HepG2 (cell line): ENCODE results near the gene LINGO1. TPM values are rescaled to one million over a fixed set of nuclear protein-coding genes. Genes with fewer than 3 reads are reported as not detected.

Experiments
- ARID5B ChIP-seq: IDR thresholded peaks from 2 replicates; pipeline ENCODE4 v1.4.0; 2020; ENCODE audit warnings: mild to moderate bottlenecking, missing genetic modification reagents
- E2F2 ChIP-seq: sonication (generic); formaldehyde crosslinking; IDR thresholded peaks from 2 replicates; pipeline ENCODE4 v1.4.0; 2020; ENCODE audit warnings: missing genetic modification reagents, borderline replicate concordance
- KLF12 ChIP-seq: sonication (generic); formaldehyde crosslinking; IDR thresholded peaks from 2 replicates; pipeline ENCODE4 v1.4.0; 2020; ENCODE audit warnings: missing genetic modification reagents, borderline replicate concordance
- KMT2A ChIP-seq: sonication (generic); formaldehyde crosslinking; IDR thresholded peaks from 2 replicates; pipeline ENCODE4 v1.4.0; 2020; ENCODE audit warnings: missing genetic modification reagents
- MAF1 ChIP-seq: sonication (generic); formaldehyde crosslinking; IDR thresholded peaks from 2 replicates; pipeline ENCODE4 v1.5.0; 2020; ENCODE audit warnings: missing genetic modification reagents, borderline replicate concordance
- NFKB2 ChIP-seq: sonication (generic); formaldehyde crosslinking; IDR thresholded peaks from 2 replicates; pipeline ENCODE4 v1.4.0; 2020; ENCODE audit warnings: missing genetic modification reagents, borderline replicate concordance
- SPEN ChIP-seq: sonication (generic); formaldehyde crosslinking; IDR thresholded peaks from 2 replicates; pipeline ENCODE4 v1.5.1; 2020; ENCODE audit warnings: low read depth, mild to moderate bottlenecking, missing genetic modification reagents
- TCF12 ChIP-seq, 2 experiments: fragments of 450-650 bp in 1 of 2; sonication (generic) in 1 of 2; formaldehyde crosslinking in 1 of 2; IDR thresholded peaks; 2 replicates each; pipeline versions ENCODE4 v1.6.1 to v1.8.0; 2017 to 2022; ENCODE audit warnings: antibody characterized with exemption in 1 of 2, mild to moderate bottlenecking in 1 of 2, missing genetic modification reagents in 1 of 2, moderate library complexity in 1 of 2
- TFDP1 ChIP-seq: IDR thresholded peaks from 2 replicates; pipeline ENCODE4 v1.6.1; 2016; ENCODE audit warnings: missing compliant biosample characterization, missing genetic modification reagents, borderline replicate concordance
- THRA ChIP-seq: sonication (generic); formaldehyde crosslinking; IDR thresholded peaks from 2 replicates; pipeline ENCODE4 v1.4.0; 2020; ENCODE audit warnings: missing genetic modification reagents, borderline replicate concordance
- ZFP41 ChIP-seq: sonication (generic); formaldehyde crosslinking; IDR thresholded peaks from 2 replicates; pipeline ENCODE4 v1.4.0; 2020; ENCODE audit warnings: mild to moderate bottlenecking, missing genetic modification reagents, borderline replicate concordance
- ZFYVE20 ChIP-seq: sonication (generic); formaldehyde crosslinking; IDR thresholded peaks from 2 replicates; pipeline ENCODE4 v1.8.0; 2023; ENCODE audit warnings: low read depth, mild to moderate bottlenecking, moderate library complexity, missing genetic modification reagents, borderline replicate concordance
- ZNF18 ChIP-seq: sonication (generic); formaldehyde crosslinking; IDR thresholded peaks from 2 replicates; pipeline ENCODE4 v1.8.0; 2022; ENCODE audit warnings: mild to moderate bottlenecking, missing genetic modification reagents; ENCODE audit not compliant: insufficient replicate concordance
- ZNF780A ChIP-seq: sonication (generic); formaldehyde crosslinking; IDR thresholded peaks from 2 replicates; pipeline ENCODE4 v1.8.0; 2022; ENCODE audit warnings: mild to moderate bottlenecking, missing genetic modification reagents, moderate library complexity
- ZNF781 ChIP-seq: sonication (generic); formaldehyde crosslinking; IDR thresholded peaks from 2 replicates; pipeline ENCODE4 v1.5.1; 2020; ENCODE audit warnings: borderline replicate concordance, mild to moderate bottlenecking, missing genetic modification reagents; ENCODE audit errors: not compliant biosample characterization
- ZNF816 ChIP-seq: sonication (generic); formaldehyde crosslinking; IDR thresholded peaks from 2 replicates; pipeline ENCODE4 v1.8.0; 2022; ENCODE audit warnings: missing genetic modification reagents, mild to moderate bottlenecking, borderline replicate concordance
- ZNF879 ChIP-seq: sonication (generic); formaldehyde crosslinking; IDR thresholded peaks from 2 replicates; pipeline ENCODE4 v1.8.1; 2023; ENCODE audit warnings: missing genetic modification reagents
- polyA plus RNA-seq, 8 experiments: library from polyadenylated mRNA; depleted of rRNA in 3 of 8; stranded (reverse) in 7 of 8; unstranded in 1 of 8; fragments of >200 nt; fragmentation: Illumina TruSeq in 4 of 8; extraction: Trizol in 4 of 8; gene quantifications; 2 replicates each; pipeline versions ENCODE4 v1.2.1 to v1.2.3, GENCODE V29; 2011 to 2016; ENCODE audit warnings: low read depth in 4 of 8, missing spikeins in 1 of 8, mixed read lengths in 1 of 8; ENCODE audit not compliant: insufficient read depth in 1 of 8
- total RNA-seq, 5 experiments: library from RNA; depleted of rRNA; stranded (reverse); fragments of >200 nt; fragmentation: Illumina TruSeq; extraction: Trizol; gene quantifications; 2 replicates each; pipeline ENCODE4 v1.2.3, GENCODE V29; 2016; ENCODE audit warnings: low read depth in 1 of 5

The LINGO1 gene
- total and polyA plus RNA-seq, 2 of the 13 experiments (the other 11 are each of a cell fraction or from before 2014, with no cell fraction given): 0.07 TPM; not detected in 1

DNA sequence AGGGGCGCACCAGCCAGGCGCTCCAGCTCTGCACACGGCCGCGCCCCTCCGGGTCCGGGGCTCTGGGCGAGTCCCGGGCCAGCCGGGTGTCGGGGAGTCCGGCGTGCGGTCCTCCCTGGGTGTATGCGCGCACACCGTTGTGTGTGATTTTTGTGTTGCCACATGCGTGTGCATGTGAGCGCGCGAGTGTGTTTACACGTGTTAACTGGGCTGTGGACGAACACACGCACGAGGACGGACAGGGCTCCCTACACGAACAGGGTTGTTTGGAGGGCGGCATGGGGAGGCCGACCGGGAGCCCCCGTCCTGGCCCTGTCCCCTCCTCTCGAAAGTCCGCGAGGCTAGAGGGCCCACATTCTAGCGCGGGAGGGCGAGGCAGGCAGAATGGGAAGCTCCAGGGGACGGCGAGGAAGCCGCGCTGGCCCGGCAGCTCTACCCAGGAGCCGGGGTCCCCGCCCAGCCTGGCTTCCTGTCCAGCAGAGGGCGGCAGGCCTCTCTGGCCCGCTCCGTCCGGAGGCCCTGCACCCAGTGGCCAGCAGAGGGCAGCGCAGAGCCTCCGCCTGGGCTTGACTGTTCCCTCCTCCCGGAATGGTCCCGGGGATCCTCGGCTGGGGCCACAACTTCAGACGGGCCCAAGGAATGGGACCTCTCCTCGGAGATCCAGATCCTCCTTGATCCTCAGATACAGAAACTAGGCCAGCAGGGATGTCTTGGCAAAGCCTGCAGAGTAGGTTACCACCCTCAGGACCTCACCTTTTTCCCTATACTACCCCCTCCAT lies 611 bp upstream of the LINGO1 start (continued):
- no peak for TF ChIP-seq ZNF18 (CRISPR knock-in tag)
- TF ChIP-seq ZNF879 (CRISPR knock-in tag): no peak
- TF ChIP-seq SPEN (CRISPR knock-in tag): peak; percentile 77
- TF ChIP-seq ZNF780A (CRISPR knock-in tag): 0 out of 2 replicates have a peak, but pooled peaks have one; percentile 51
- TF ChIP-seq ARID5B (CRISPR knock-in tag): peak; percentile 46; the same call in 1 of the 2 replicates
- TF ChIP-seq THRA: 0 out of 2 replicates have a peak, but pooled peaks have one; percentile 56
- no peak for TF ChIP-seq ZFP41 (CRISPR knock-in tag)
- peak; percentile 75; the same call in 1 of the 2 replicates for TF ChIP-seq KMT2A (CRISPR knock-in tag)
- peak; percentile 44; the same call in 1 of the 2 replicates for TF ChIP-seq TFDP1 (CRISPR knock-in tag)
- TF ChIP-seq TCF12 (IDR thresholded peaks at IDR 0.05): no peak
- no peak for TF ChIP-seq TCF12 (CRISPR knock-in tag; IDR thresholded peaks at IDR 0.05)
- no peak for TF ChIP-seq E2F2 (CRISPR knock-in tag)
- no peak for TF ChIP-seq ZNF816 (CRISPR knock-in tag)
- 0 out of 2 replicates have a peak, but pooled peaks have one; percentile 21 for TF ChIP-seq MAF1 (CRISPR knock-in tag)
- TF ChIP-seq ZNF781 (CRISPR knock-in tag): no peak
- TF ChIP-seq NFKB2 (CRISPR knock-in tag): peak; percentile 69; the same call in 1 of the 2 replicates
- no peak for TF ChIP-seq ZFYVE20 (CRISPR knock-in tag)
- peak; percentile 78; the same call in 1 of the 2 replicates for TF ChIP-seq KLF12 (CRISPR knock-in tag)
